CD4-positive, alpha-beta T cell treated with Interleukin-10 for 1 hour (primary cell): ENCODE results near the gene ZNF77.
"Not testable (repeated sequence)": the region's sequence is repeated elsewhere in the genome, so short reads cannot be mapped to it uniquely, and the experiment has no call there.

Source experiments
- DNase-seq: peaks from one replicate; pipeline ENCODE4 v3.0.0-alpha.2; 2020

ZNF77 gene

GRCh38 chr19:2944775-2945574 is at the start of gene ZNF77:
Gene ZNF77, minus strand, starts transcription at chr19:2944971. Its CDS starts 131 bp downstream, at chr19:2944840.
- DNase-seq: peak; percentile 99

GRCh38 chr19:2993579-2993978 is 48.8 kb upstream of the ZNF77 start:
- no peak for DNase-seq

GRCh38 chr19:2992958-2993357 is 48.2 kb upstream of the ZNF77 start:
- no peak for DNase-seq

- not testable (repeated sequence) for DNase-seq
Observed at GRCh38 chr19:2992333-2992732, 47.6 kb upstream of the ZNF77 start.

- no peak for DNase-seq
Observed at GRCh38 chr19:2989236-2989946, 44.6 kb upstream of the ZNF77 start.

- no peak for DNase-seq
Observed at GRCh38 chr19:2988568-2988967, 43.8 kb upstream of the ZNF77 start.

GRCh38 chr19:2987797-2988196 is 43.0 kb upstream of the ZNF77 start:
- no peak for DNase-seq

GRCh38 chr19:2986951-2987524 is 42.3 kb upstream of the ZNF77 start:
- no peak for DNase-seq

GRCh38 chr19:2984215-2984528 is 39.4 kb upstream of the ZNF77 start:
- DNase-seq: no peak

GRCh38 chr19:2983351-2984214 is 38.8 kb upstream of the ZNF77 start:
- no peak for DNase-seq

- DNase-seq: no peak
Observed at GRCh38 chr19:2982983-2983350, 38.2 kb upstream of the ZNF77 start.

GRCh38 chr19:2982561-2982960 is 37.8 kb upstream of the ZNF77 start:
- DNase-seq: no peak

- DNase-seq: no peak
Observed at GRCh38 chr19:2981898-2982297, 37.1 kb upstream of the ZNF77 start.

GRCh38 chr19:2978772-2979171 is 34.0 kb upstream of the ZNF77 start:
- DNase-seq: no peak

- DNase-seq: no peak
Observed at GRCh38 chr19:2978166-2978767, 33.5 kb upstream of the ZNF77 start.

- no peak for DNase-seq
Observed at GRCh38 chr19:2977746-2978138, 33.0 kb upstream of the ZNF77 start.

- DNase-seq: peak; percentile 94
Observed at GRCh38 chr19:2977001-2977745, 32.4 kb upstream of the ZNF77 start, which contains the start of gene TLE6. Gene TLE6, plus strand, starts transcription at chr19:2977564. Its CDS starts 670 bp downstream, at chr19:2978234.

GRCh38 chr19:2976609-2977000 is 31.8 kb upstream of the ZNF77 start:
- no peak for DNase-seq

GRCh38 chr19:2974342-2975041 is 29.7 kb upstream of the ZNF77 start:
- no peak for DNase-seq

- DNase-seq: no peak
Observed at GRCh38 chr19:2973229-2973628, 28.5 kb upstream of the ZNF77 start.

- no peak for DNase-seq
Observed at GRCh38 chr19:2970201-2970835, 25.5 kb upstream of the ZNF77 start.
